ENCODE data around the gene CALU.

CALU gene

GRCh38 chr7:128725531-128725930 lies 13.6 kb upstream of the CALU start:
- no peak for DNase-seq

GRCh38 chr7:128726059-128726736 lies 13.0 kb upstream of the CALU start:
- DNase-seq, result no peak

- DNase-seq, result no peak
Measured at GRCh38 chr7:128726737-128727072, 12.5 kb upstream of the CALU start.

GRCh38 chr7:128727239-128727638 lies 11.9 kb upstream of the CALU start:
- no peak for DNase-seq

- DNase-seq, result no peak
Measured at GRCh38 chr7:128728598-128728997, 10.6 kb upstream of the CALU start.

- DNase-seq, result no peak
Measured at GRCh38 chr7:128729494-128729893, 9.7 kb upstream of the CALU start.

GRCh38 chr7:128731184-128731583 lies 8.0 kb upstream of the CALU start:
- no peak for DNase-seq

- DNase-seq, result no peak
Measured at GRCh38 chr7:128732521-128733277, 6.5 kb upstream of the CALU start.

- DNase-seq, result no peak
Measured at GRCh38 chr7:128733278-128733645, 5.9 kb upstream of the CALU start.

- no peak for DNase-seq
Measured at GRCh38 chr7:128734890-128735289, 4.3 kb upstream of the CALU start.

GRCh38 chr7:128735436-128735835 lies 3.7 kb upstream of the CALU start:
- DNase-seq, result no peak

GRCh38 chr7:128737441-128737840 lies 1.7 kb upstream of the CALU start:
- no peak for DNase-seq

- DNase-seq, result no peak
Measured at GRCh38 chr7:128737867-128738385, 1.2 kb upstream of the CALU start.

- DNase-seq, result no peak
Measured at GRCh38 chr7:128738570-128739047, 550 bp upstream of the CALU start.

GRCh38 chr7:128739990-128740682 lies 977 bp downstream of the CALU start:
- DNase-seq, result no peak

GRCh38 chr7:128740996-128741395 lies 1.8 kb downstream of the CALU start:
- DNase-seq, result no peak

GRCh38 chr7:128741491-128741890 lies 2.3 kb downstream of the CALU start:
- DNase-seq, result no peak

GRCh38 chr7:128742206-128742605 lies 3.0 kb downstream of the CALU start:
- DNase-seq, result no peak

GRCh38 chr7:128743112-128743772 lies 4.1 kb downstream of the CALU start:
- no peak for DNase-seq

- no peak for DNase-seq
Measured at GRCh38 chr7:128744366-128744905, 5.3 kb downstream of the CALU start.

- no peak for DNase-seq
Measured at GRCh38 chr7:128745706-128746105, 6.5 kb downstream of the CALU start.

GRCh38 chr7:128747327-128748079 lies 8.3 kb downstream of the CALU start:
- no peak for DNase-seq
